Measurements from ENCODE around the gene KLF16.
"Not testable (repeated sequence)": the region's sequence is repeated elsewhere in the genome, so short reads cannot be mapped to it uniquely, and the experiment has no call there.

The KLF16 gene

DNA sequence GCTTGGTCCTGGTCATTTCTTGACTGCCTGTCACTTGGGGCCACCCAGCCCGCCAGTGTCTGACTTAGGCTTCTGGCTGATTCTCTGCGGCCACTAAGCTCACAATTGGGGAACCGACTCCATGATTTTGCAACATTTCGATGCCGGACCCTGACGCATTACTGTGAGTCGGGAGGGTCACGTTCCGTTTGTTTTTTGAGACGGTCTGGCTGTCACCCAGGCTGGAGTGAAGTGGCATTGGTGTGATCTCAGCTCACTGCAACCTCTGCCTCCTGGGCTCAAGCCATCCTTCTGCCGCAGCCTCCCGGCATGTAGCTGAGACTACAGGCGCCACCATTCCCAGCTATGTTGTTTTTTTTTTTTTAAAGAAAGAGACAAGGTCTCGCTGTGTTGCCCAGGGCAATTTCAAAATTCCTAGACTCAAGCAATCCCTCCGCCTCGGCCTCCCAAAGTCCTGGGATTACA is 38.6 kb upstream of the KLF16 start:
- TF ChIP-seq, protein P1, sequence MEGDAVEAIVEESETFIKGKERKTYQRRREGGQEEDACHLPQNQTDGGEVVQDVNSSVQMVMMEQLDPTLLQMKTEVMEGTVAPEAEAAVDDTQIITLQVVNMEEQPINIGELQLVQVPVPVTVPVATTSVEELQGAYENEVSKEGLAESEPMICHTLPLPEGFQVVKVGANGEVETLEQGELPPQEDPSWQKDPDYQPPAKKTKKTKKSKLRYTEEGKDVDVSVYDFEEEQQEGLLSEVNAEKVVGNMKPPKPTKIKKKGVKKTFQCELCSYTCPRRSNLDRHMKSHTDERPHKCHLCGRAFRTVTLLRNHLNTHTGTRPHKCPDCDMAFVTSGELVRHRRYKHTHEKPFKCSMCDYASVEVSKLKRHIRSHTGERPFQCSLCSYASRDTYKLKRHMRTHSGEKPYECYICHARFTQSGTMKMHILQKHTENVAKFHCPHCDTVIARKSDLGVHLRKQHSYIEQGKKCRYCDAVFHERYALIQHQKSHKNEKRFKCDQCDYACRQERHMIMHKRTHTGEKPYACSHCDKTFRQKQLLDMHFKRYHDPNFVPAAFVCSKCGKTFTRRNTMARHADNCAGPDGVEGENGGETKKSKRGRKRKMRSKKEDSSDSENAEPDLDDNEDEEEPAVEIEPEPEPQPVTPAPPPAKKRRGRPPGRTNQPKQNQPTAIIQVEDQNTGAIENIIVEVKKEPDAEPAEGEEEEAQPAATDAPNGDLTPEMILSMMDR (IDR thresholded peaks at IDR 0.05; ENCODE audit: low read depth, low read length) = no peak
- DNase-seq (ENCODE audit: extremely low read depth, low read depth) = no peak

DNA sequence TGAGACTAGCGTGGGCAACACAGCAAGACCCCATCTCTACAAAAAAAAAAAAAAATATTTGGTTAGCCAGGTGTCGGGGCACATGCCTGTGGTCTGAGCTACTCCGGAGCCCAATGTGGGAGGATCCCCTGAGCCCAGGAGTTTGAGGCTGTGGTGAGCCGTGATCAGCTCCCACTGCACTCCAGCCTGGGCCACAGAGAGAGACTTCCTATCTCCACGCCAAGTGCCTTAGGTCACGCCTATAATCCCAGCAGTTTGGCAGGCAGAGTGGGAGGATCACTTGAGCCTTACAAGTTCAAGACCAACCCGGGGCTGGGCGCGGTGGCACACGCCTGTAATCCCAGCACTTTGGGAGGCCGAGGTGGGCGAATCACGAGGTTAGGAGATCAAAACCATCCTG is 33.1 kb upstream of the KLF16 start:
- TF ChIP-seq, protein P1 (IDR thresholded peaks at IDR 0.05; ENCODE audit: low read depth, low read length) = no peak
- DNase-seq (ENCODE audit: extremely low read depth, low read depth) = no peak

DNA sequence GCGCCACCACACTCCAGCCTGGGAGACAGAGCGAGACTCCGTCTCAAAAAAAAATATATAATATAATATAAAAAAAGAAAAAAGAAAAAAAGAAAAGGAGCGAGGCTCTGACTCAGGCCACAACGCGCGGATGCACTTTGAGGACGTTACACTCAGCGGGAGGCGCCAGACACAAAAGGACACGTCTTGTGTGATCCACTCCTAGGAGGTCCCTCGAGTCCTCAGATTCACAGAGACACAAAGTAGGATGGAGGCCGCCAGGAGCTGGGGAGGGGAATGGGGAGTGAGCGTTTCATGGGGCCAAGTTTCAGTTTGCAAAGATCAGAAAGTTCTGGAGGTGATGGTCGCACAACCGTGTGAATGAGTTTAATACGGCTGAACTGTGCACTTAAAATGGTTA is 30.4 kb upstream of the KLF16 start:
- no peak for DNase-seq (ENCODE audit: extremely low read depth, low read depth)
- TF ChIP-seq, protein P1 (IDR thresholded peaks at IDR 0.05; ENCODE audit: low read depth, low read length) = no peak

DNA sequence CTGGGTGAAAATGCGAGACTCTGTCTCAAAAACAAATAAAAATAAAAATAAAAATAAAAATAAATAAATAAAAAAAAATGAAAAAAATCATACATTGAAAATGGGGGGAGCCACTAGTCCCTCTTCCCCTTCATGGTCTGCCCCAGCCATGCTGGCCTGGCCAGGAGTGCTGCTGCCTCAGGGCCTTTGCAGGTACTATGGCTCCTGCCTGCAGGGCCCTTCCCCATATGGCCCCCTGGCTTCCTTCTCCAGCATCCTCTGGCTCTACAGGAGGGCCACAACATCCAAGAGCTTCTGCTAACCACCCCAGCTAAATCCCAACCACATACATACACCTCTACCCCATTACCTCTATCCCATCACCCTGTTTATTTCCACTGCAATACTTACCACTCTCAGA is 26.5 kb upstream of the KLF16 start:
- TF ChIP-seq, protein P1 (IDR thresholded peaks at IDR 0.05; ENCODE audit: low read depth, low read length) = no peak
- DNase-seq (ENCODE audit: extremely low read depth, low read depth) = no peak

DNA sequence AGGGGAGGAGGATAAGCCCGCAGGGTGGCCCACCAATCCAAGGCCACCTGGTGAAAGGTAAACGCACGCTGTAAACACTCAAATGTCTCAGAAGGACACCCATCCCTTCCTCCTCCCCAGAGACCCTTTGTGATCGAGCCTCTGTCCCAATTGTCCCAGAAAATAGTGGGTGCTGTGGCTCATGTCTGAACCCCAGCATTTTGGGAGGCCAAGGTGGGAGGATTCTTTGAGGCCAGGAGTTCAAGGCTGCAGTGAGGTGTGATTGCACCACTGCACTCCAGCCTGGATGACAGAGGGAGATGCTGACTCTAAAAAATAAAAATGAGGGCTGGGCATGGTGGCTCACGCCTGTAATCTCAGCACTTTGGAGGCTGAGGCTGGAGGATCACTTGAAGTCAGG is 25.0 kb upstream of the KLF16 start:
- no peak for DNase-seq (ENCODE audit: extremely low read depth, low read depth)
- TF ChIP-seq, protein P1 (IDR thresholded peaks at IDR 0.05; ENCODE audit: low read depth, low read length) = no peak

DNA sequence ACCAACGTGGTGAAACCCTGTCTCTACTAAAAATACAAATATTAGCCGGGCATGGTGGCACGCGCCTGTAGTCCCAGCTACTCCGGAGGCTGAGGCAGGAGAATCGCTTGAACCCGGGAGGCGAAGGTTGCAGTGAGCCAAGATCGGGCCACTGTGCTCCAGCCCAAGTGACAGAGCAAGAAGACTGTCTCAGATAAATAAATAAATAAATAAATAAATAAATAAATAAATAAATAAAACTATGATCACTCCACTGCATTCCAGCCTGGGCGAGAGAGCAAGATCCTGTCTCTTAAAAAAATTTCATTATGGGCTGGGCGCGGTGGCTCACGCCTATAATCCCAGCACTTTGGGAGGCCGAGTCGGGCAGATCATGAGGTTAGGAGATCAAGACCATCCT is 23.0 kb upstream of the KLF16 start:
- DNase-seq (ENCODE audit: extremely low read depth, low read depth) = not testable (repeated sequence)

DNA sequence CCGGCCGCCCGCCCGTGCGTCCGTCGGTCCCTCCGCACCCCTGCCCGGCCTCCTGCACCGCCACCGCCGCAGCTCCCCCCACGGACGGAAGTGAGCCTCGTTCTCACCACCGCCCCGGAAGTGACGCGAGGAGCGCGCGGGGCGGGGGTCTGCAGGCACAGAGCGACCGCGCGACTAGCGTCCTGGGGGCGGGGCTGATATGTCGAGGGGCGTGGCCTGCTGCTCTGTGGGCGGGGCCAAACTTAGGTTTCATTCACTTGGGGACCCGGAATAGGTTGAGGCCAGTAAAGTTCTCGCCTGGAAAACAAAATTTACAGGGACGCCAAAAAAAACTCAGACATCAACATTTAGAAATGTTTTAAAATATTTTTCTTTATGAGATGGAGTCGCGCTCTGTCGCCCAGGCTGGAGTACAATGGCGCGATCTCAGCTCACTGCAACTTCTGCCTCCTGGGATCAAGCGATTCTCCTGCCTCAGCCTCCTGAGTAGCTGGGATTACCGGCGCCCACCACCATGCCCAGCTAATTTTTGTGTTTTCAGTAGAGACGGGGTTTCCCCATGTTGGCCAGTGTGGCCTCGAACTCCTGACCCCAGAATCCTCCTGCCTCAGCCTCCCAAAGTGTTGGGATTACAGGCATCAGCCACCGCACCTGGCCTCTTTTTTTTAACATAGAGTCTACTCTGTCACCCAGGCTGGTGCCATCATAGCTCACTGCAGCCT is 22.2 kb upstream of the KLF16 start, which contains the start of gene ABHD17A:
Gene ABHD17A, minus strand, starts transcription at position 99 of the 722 bp plus-strand sequence. CDS start 3,930 bp downstream, outside the sequence.
- peak; percentile 74 for DNase-seq (ENCODE audit: extremely low read depth, low read depth)

DNA sequence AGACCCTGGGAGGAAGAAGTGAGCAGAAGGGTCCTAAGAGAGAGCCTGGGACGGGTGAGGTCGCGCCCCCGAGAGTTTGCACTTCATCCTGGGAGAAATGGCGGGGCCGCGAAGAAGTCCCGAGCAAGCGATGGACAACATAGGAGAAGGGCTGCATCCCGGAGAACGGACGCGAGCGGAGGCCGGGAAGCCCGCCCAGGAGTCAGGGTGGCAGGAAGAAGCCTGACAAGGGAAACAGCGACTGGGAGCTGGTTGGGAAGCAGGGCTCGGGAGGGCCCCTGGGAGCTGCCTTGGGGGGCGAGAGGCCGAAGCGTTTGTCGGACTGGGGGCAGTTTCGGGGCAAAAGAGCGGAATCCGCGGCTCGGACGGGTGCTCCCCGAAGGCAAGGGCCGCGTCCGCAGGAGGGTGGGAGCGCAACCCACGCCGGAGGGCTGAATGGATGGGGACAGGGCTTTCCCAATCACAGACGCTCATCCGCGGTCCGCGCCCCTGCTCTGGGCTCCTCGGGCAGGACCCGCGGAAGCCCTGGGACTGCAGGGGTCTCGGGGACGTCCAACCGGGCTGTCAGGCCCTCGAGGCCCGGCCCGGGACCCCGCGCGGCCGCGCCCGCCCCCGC is 21.4 kb upstream of the KLF16 start:
- no peak for DNase-seq (ENCODE audit: extremely low read depth, low read depth)
- TF ChIP-seq, protein P1 (IDR thresholded peaks at IDR 0.05; ENCODE audit: low read depth, low read length) = no peak
